Hepatocyte (in vitro differentiated cells): ENCODE results near the gene KCTD19.
"Not testable (repeated sequence)": the region's sequence is repeated elsewhere in the genome, so short reads cannot be mapped to it uniquely, and the experiment has no call there.

Source experiments
- CTCF ChIP-seq: fragments of 200-600 bp; sonication (generic); IDR thresholded peaks from 2 replicates; pipeline ENCODE4 v1.5.1; 2016; ENCODE audit warnings: antibody characterized with exemption, mild to moderate bottlenecking; ENCODE audit not compliant: poor library complexity
- EZH2 ChIP-seq: fragments of 200-600 bp; sonication (generic); IDR thresholded peaks from 2 replicates; pipeline ENCODE4 v1.6.1; 2016; ENCODE audit warnings: antibody characterized with exemption, mild to moderate bottlenecking, borderline replicate concordance
- EZH2phosphoT487 ChIP-seq: fragments of 200-600 bp; sonication (generic); IDR thresholded peaks from one replicate; pipeline ENCODE4 v1.6.1; 2018; ENCODE audit warnings: antibody characterized with exemption, mild to moderate bottlenecking, low read depth, moderate library complexity; ENCODE audit not compliant: unreplicated experiment, severe bottlenecking

GRCh38 chr16:67352463-67352862 lies 25.9 kb upstream of the KCTD19 start:
- not testable (repeated sequence) for TF ChIP-seq CTCF, EZH2phosphoT487, EZH2
